Muscle of leg (tissue), 11 donors: ENCODE measurements around the gene CDKN2D. TPM values are rescaled to one million over a fixed set of nuclear protein-coding genes. Genes with fewer than 3 reads are reported as not detected.
A peak's percentile ranks its signal among the peaks of the same experiment; 100 is the strongest.
"Not testable (repeated sequence)": the region's sequence is repeated elsewhere in the genome, so short reads cannot be mapped to it uniquely, and the experiment has no call there.

Source experiments
- DNase-seq: peaks from one replicate; pipeline ENCODE4 v3.0.0; 2013
- H3K27ac ChIP-seq: one replicate; pipeline ENCODE4 v1.5.1; 2013; ENCODE audit warnings: mild to moderate bottlenecking, low read length, control low read depth
- H3K27me3 ChIP-seq: one replicate; pipeline ENCODE4 v1.6.1; 2013; ENCODE audit warnings: low read length; ENCODE audit not compliant: control insufficient read depth, insufficient read depth
- H3K36me3 ChIP-seq: one replicate; pipeline ENCODE4 v1.6.1; 2013; ENCODE audit warnings: low read length; ENCODE audit not compliant: control insufficient read depth, insufficient read depth
- H3K4me1 ChIP-seq: one replicate; pipeline ENCODE4 v1.6.1; 2013; ENCODE audit warnings: low read length; ENCODE audit not compliant: control insufficient read depth, insufficient read depth
- H3K4me3 ChIP-seq: one replicate; pipeline ENCODE4 v1.5.1; 2013; ENCODE audit warnings: low read length, control low read depth
- H3K9me3 ChIP-seq: replicated peaks from 2 replicates; pipeline ENCODE4 v1.6.1; 2013; ENCODE audit warnings: low read depth, low read length; ENCODE audit not compliant: control insufficient read depth
- WGBS: methylation state at CpG from one replicate; pipeline ENCODE4 v1.1.5; 2013; ENCODE audit warnings: missing lambda C conversion rate; ENCODE audit not compliant: insufficient coverage; 5-methylcytosine and 5-hydroxymethylcytosine counted together
- polyA plus RNA-seq, 8 donors: library from polyadenylated mRNA; unstranded; fragments of 120-200 nt; gene quantifications; one replicate each; pipeline versions ENCODE4 v1.2.1 to v1.2.3, GENCODE V29; 2013; ENCODE audit warnings: inconsistent platforms in 1 of 8, low replicate concordance in 1 of 8; ENCODE audit not compliant: insufficient read length in 8 of 8, insufficient read depth in 1 of 8
- total RNA-seq: library from RNA; stranded (reverse); fragments of 120-200 nt; gene quantifications from one replicate; pipeline ENCODE4 v1.2.4, GENCODE V29; 2013

CDKN2D gene
- total and polyA plus RNA-seq, 9 donors: 6.8 to 19.5 (median 16.0) TPM

GRCh38 chr19:10553943-10554381 is 14.8 kb downstream of the CDKN2D start:
- peaks cover 88% of the 10 kb centered on the region for H3K36me3 ChIP-seq
- WGBS: 36% methylated on average over 8 of the region's 12 CpGs
- peaks cover 2% of the 10 kb centered on the region for H3K4me1 ChIP-seq
- no peaks in the 10 kb centered on the region for H3K27me3 ChIP-seq
- no peak overlapping the region for H3K27ac ChIP-seq
- DNase-seq: peak; percentile 43
- H3K9me3 ChIP-seq: peaks cover 2% of the 10 kb centered on the region
- no peak overlapping the region for H3K4me3 ChIP-seq

- no peak for DNase-seq
- peaks cover 2% of the 10 kb centered on the region for H3K4me1 ChIP-seq
- H3K27me3 ChIP-seq: no peaks in the 10 kb centered on the region
- H3K4me3 ChIP-seq: no peak overlapping the region
- H3K27ac ChIP-seq: no peak overlapping the region
- WGBS: 76% methylated on average over 5 of the region's 13 CpGs
- peaks cover 88% of the 10 kb centered on the region for H3K36me3 ChIP-seq
- H3K9me3 ChIP-seq: peaks cover 2% of the 10 kb centered on the region
Measured at GRCh38 chr19:10553087-10553667, 15.6 kb downstream of the CDKN2D start.

- WGBS: 93% methylated on average over 6 of the region's 12 CpGs
- H3K27ac ChIP-seq: no peak overlapping the region
Measured at GRCh38 chr19:10552510-10553053, 16.2 kb downstream of the CDKN2D start.

GRCh38 chr19:10551698-10552301 is 17.0 kb downstream of the CDKN2D start:
- DNase-seq: no peak
- 94% methylated on average over 7 of the region's 12 CpGs for WGBS
- Histone ChIP-seq H3K4me3 (no peak overlapping the region), H3K9me3 (peaks cover 2% of the 10 kb centered on the region), H3K4me1 (peaks cover 2% of the 10 kb centered on the region), H3K36me3 (peaks cover 83% of the 10 kb centered on the region), H3K27ac (no peak overlapping the region), H3K27me3 (no peaks in the 10 kb centered on the region)

More at GRCh38 chr19:10552510-10553053, 16.2 kb downstream of the CDKN2D start:
- H3K27me3 ChIP-seq: no peaks in the 10 kb centered on the region
- no peak for DNase-seq
- H3K4me1 ChIP-seq: peaks cover 2% of the 10 kb centered on the region
- peaks cover 2% of the 10 kb centered on the region for H3K9me3 ChIP-seq
- peaks cover 83% of the 10 kb centered on the region for H3K36me3 ChIP-seq
- H3K4me3 ChIP-seq: no peak overlapping the region

GRCh38 chr19:10551006-10551405 is 17.8 kb downstream of the CDKN2D start:
- H3K4me3 ChIP-seq, DNase-seq, H3K9me3 ChIP-seq, H3K4me1 ChIP-seq, H3K27me3 ChIP-seq, H3K27ac ChIP-seq: not testable (repeated sequence)
- H3K36me3 ChIP-seq: peaks cover 79% of the 10 kb centered on the region
- WGBS: 100% methylated on average over 7 of the region's 9 CpGs

GRCh38 chr19:10550336-10550735 is 18.4 kb downstream of the CDKN2D start:
- Histone ChIP-seq H3K4me1 (peaks cover 2% of the 10 kb centered on the region), H3K27me3 (no peaks in the 10 kb centered on the region), H3K36me3 (peaks cover 72% of the 10 kb centered on the region), H3K4me3 (no peak overlapping the region), H3K27ac (no peak overlapping the region), H3K9me3 (peaks cover 2% of the 10 kb centered on the region)
- 100% methylated on average over 3 of the region's 6 CpGs for WGBS
- no peak for DNase-seq

- H3K4me1 ChIP-seq: peaks cover 4% of the 10 kb centered on the region
- H3K27me3 ChIP-seq: no peaks in the 10 kb centered on the region
- H3K27ac ChIP-seq: no peak overlapping the region
- H3K4me3 ChIP-seq: no peak overlapping the region
- 81% methylated on average over 6 of the region's 7 CpGs for WGBS
- H3K9me3 ChIP-seq: peaks cover 2% of the 10 kb centered on the region
- H3K36me3 ChIP-seq: peaks cover 66% of the 10 kb centered on the region
- DNase-seq: no peak
Measured at GRCh38 chr19:10549733-10550132, 19.0 kb downstream of the CDKN2D start.

GRCh38 chr19:10548746-10549276 is 20.0 kb downstream of the CDKN2D start:
- 85% methylated on average over 11 of the region's 18 CpGs for WGBS
- no peak overlapping the region for H3K27ac ChIP-seq
- H3K4me1 ChIP-seq: peaks cover 9% of the 10 kb centered on the region
- H3K4me3 ChIP-seq: no peak overlapping the region
- no peak for DNase-seq
- no peaks in the 10 kb centered on the region for H3K27me3 ChIP-seq
- peaks cover 2% of the 10 kb centered on the region for H3K9me3 ChIP-seq
- peaks cover 57% of the 10 kb centered on the region for H3K36me3 ChIP-seq

GRCh38 chr19:10546817-10547216 is 22.0 kb downstream of the CDKN2D start:
- H3K27ac ChIP-seq: no peak overlapping the region
- peaks cover 14% of the 10 kb centered on the region for H3K4me1 ChIP-seq
- 91% methylated on average over 15 of the region's 17 CpGs for WGBS
- no peak overlapping the region for H3K4me3 ChIP-seq
- H3K9me3 ChIP-seq: no peaks in the 10 kb centered on the region
- DNase-seq: no peak
- H3K36me3 ChIP-seq: peaks cover 37% of the 10 kb centered on the region
- H3K27me3 ChIP-seq: no peaks in the 10 kb centered on the region

- H3K4me1 ChIP-seq: peaks cover 14% of the 10 kb centered on the region
- H3K36me3 ChIP-seq: peaks cover 24% of the 10 kb centered on the region
- H3K27ac ChIP-seq: peak overlapping the region; percentile 20
- H3K9me3 ChIP-seq: no peaks in the 10 kb centered on the region
- peak overlapping the region; percentile 70 for H3K4me3 ChIP-seq
- 75% methylated on average over 10 of the region's 23 CpGs for WGBS
- H3K27me3 ChIP-seq: no peaks in the 10 kb centered on the region
- DNase-seq: no peak
Measured at GRCh38 chr19:10544753-10545251, 24.0 kb downstream of the CDKN2D start.
